Neural cell (in vitro differentiated cells): Measurements from ENCODE around the gene ERC2. TPM values are rescaled to one million over a fixed set of nuclear protein-coding genes. Genes with fewer than 3 reads are reported as not detected.

Source experiments
- H2AFZ ChIP-seq: fragments of 200-600, 300-800 bp; sonication (generic), shearing (Covaris generic); 2 replicates; pipeline ENCODE4 v1.6.0; 2014; ENCODE audit warnings: low read depth, mild to moderate bottlenecking, antibody characterized with exemption, low read length, moderate library complexity
- H3F3A ChIP-seq: fragments of 200-600 bp; shearing (Covaris generic); 2 replicates; pipeline ENCODE4 v1.6.1; 2016; ENCODE audit warnings: mild to moderate bottlenecking, moderate library complexity, mixed read lengths, antibody characterized with exemption, low read length; ENCODE audit not compliant: insufficient read depth, poor library complexity, severe bottlenecking
- H3K27ac ChIP-seq: fragments of 200-600, 300-800 bp; sonication (generic), shearing (Covaris generic); 2 replicates; pipeline ENCODE4 v1.5.1; 2014; ENCODE audit warnings: mild to moderate bottlenecking, low read length, moderate library complexity
- H3K27me3 ChIP-seq: fragments of 300-800, 200-600 bp; sonication (generic), shearing (Covaris generic); 2 replicates; pipeline ENCODE4 v1.6.0; 2014; ENCODE audit warnings: mild to moderate bottlenecking, low read depth, low read length, moderate library complexity; ENCODE audit not compliant: insufficient read depth
- H3K36me3 ChIP-seq: fragments of 300-800, 200-600 bp; sonication (generic), shearing (Covaris generic); 2 replicates; pipeline ENCODE4 v1.5.1; 2014; ENCODE audit warnings: mild to moderate bottlenecking, antibody characterized with exemption, low read length, moderate library complexity; ENCODE audit not compliant: insufficient read depth
- H3K4me2 ChIP-seq: fragments of 300-800, 200-600 bp; sonication (generic), shearing (Covaris generic); 2 replicates; pipeline ENCODE4 v1.6.0; 2014; ENCODE audit warnings: mild to moderate bottlenecking, low read length
- H3K4me3 ChIP-seq: fragments of 300-800, 200-600 bp; sonication (generic), shearing (Covaris generic); 2 replicates; pipeline ENCODE4 v1.5.1; 2014; ENCODE audit warnings: mild to moderate bottlenecking, low read length, moderate library complexity
- H3K79me2 ChIP-seq: fragments of 200-600 bp; shearing (Covaris generic); replicated peaks from 2 replicates; pipeline ENCODE4 v1.6.0; 2014; ENCODE audit warnings: mild to moderate bottlenecking, low read length, moderate library complexity; ENCODE audit not compliant: insufficient read depth
- H3K9ac ChIP-seq: fragments of 300-800, 200-600 bp; sonication (generic), shearing (Covaris generic); 2 replicates; pipeline ENCODE4 v1.6.1; 2016; ENCODE audit warnings: mild to moderate bottlenecking, low read length, mixed read lengths
- H3K9me2 ChIP-seq: fragments of 200-600 bp; shearing (Covaris generic); 2 replicates; pipeline ENCODE4 v1.6.1; 2016; ENCODE audit warnings: mild to moderate bottlenecking, low read length, mixed read lengths; ENCODE audit not compliant: insufficient read depth
- H3K9me3 ChIP-seq: fragments of 200-600, 300-800 bp; sonication (generic), shearing (Covaris generic); 2 replicates; pipeline ENCODE4 v1.6.1; 2016; ENCODE audit warnings: mild to moderate bottlenecking, mixed run types, low read length, moderate library complexity, mixed read lengths
- H4K20me1 ChIP-seq: fragments of 200-600 bp; shearing (Covaris generic); 2 replicates; pipeline ENCODE4 v1.6.1; 2016; ENCODE audit warnings: mild to moderate bottlenecking, mixed run types; ENCODE audit not compliant: insufficient read depth
- EP300 ChIP-seq: fragments of 450-650 bp; conservative IDR thresholded peaks from 2 replicates; pipeline ENCODE4 v1.6.1; 2014; ENCODE audit warnings: antibody characterized with exemption, mild to moderate bottlenecking, moderate library complexity; ENCODE audit not compliant: poor library complexity, severe bottlenecking
- EZH2 ChIP-seq: fragments of 200-600, 300-800 bp; shearing (Covaris generic), sonication (generic); IDR thresholded peaks from 2 replicates; pipeline ENCODE4 v1.6.1; 2014; ENCODE audit warnings: antibody characterized with exemption, low read length, borderline replicate concordance, mild to moderate bottlenecking; ENCODE audit not compliant: insufficient read depth, poor library complexity, severe bottlenecking
- MXI1 ChIP-seq: fragments of 450-650 bp; conservative IDR thresholded peaks from 2 replicates; pipeline ENCODE4 v1.6.1; 2014; ENCODE audit warnings: antibody characterized with exemption, mild to moderate bottlenecking; ENCODE audit not compliant: poor library complexity, severe bottlenecking
- POLR2AphosphoS5 ChIP-seq: IDR thresholded peaks from 2 replicates; pipeline ENCODE4 v1.6.1; 2012
- RAD21 ChIP-seq: fragments of 450-650 bp; conservative IDR thresholded peaks from 2 replicates; pipeline ENCODE4 v1.6.1; 2014; ENCODE audit warnings: antibody characterized with exemption, mild to moderate bottlenecking, moderate library complexity
- SMC3 ChIP-seq: fragments of 450-650 bp; conservative IDR thresholded peaks from 2 replicates; pipeline ENCODE4 v1.6.1; 2014; ENCODE audit warnings: antibody characterized with exemption, mild to moderate bottlenecking, moderate library complexity; ENCODE audit not compliant: poor library complexity
- TAF1 ChIP-seq: IDR thresholded peaks from 2 replicates; pipeline ENCODE4 v1.6.1; 2012; ENCODE audit warnings: low read depth
- polyA plus RNA-seq: library from polyadenylated mRNA; depleted of rRNA; stranded (reverse); fragments of >200 nt; gene quantifications from 2 replicates; pipeline ENCODE4 v1.2.3, GENCODE V29; 2014
- TF ChIP-seq, protein P1 (sequence below): IDR thresholded peaks from 2 replicates; pipeline ENCODE4 v1.6.1; 2012; ENCODE audit warnings: borderline replicate concordance
- TF ChIP-seq, protein P2 (sequence below): fragments of 450-650 bp; IDR thresholded peaks from 2 replicates; pipeline ENCODE4 v1.5.1; 2014; ENCODE audit warnings: antibody characterized with exemption, mild to moderate bottlenecking, moderate library complexity; ENCODE audit not compliant: poor library complexity, severe bottlenecking

ERC2 gene
- polyA plus RNA-seq, 1 donor from 2014 or later: 60.4 TPM

DNA sequence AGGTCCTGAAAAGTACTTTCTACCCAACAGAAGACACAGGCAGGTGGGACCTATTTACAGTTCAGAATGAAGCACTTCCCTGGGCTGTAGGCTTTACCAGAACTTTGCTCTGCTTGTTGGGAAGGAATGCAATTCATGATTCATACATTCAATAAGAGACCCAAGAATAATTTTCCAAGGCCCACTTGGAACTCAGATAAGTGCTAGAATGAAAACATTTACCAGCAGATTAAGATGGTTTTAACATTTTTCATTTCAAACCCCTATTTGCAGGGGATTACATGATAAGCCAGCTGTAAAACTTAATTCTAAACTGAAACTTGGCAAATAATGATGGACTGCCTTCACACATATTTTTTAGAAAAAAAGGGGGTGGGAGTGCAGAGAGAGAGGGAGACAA is 417.2 kb downstream of the ERC2 start:
- no peak for TF ChIP-seq TAF1
- TF ChIP-seq, protein P1, sequence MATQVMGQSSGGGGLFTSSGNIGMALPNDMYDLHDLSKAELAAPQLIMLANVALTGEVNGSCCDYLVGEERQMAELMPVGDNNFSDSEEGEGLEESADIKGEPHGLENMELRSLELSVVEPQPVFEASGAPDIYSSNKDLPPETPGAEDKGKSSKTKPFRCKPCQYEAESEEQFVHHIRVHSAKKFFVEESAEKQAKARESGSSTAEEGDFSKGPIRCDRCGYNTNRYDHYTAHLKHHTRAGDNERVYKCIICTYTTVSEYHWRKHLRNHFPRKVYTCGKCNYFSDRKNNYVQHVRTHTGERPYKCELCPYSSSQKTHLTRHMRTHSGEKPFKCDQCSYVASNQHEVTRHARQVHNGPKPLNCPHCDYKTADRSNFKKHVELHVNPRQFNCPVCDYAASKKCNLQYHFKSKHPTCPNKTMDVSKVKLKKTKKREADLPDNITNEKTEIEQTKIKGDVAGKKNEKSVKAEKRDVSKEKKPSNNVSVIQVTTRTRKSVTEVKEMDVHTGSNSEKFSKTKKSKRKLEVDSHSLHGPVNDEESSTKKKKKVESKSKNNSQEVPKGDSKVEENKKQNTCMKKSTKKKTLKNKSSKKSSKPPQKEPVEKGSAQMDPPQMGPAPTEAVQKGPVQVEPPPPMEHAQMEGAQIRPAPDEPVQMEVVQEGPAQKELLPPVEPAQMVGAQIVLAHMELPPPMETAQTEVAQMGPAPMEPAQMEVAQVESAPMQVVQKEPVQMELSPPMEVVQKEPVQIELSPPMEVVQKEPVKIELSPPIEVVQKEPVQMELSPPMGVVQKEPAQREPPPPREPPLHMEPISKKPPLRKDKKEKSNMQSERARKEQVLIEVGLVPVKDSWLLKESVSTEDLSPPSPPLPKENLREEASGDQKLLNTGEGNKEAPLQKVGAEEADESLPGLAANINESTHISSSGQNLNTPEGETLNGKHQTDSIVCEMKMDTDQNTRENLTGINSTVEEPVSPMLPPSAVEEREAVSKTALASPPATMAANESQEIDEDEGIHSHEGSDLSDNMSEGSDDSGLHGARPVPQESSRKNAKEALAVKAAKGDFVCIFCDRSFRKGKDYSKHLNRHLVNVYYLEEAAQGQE: no peak
- no peak for TF ChIP-seq POLR2AphosphoS5
- TF ChIP-seq RAD21: no peak
- no peak for TF ChIP-seq MXI1
- TF ChIP-seq SMC3: no peak
- Histone ChIP-seq H3K9ac (no peak overlapping the region), H3K9me2 (no peaks in the 10 kb centered on the region), H3K4me2 (no peak overlapping the region), H3F3A (no peaks in the 10 kb centered on the region), H3K27ac (no peak overlapping the region), H3K9me3 (no peaks in the 10 kb centered on the region), H4K20me1 (no peaks in the 10 kb centered on the region), H2AFZ (no peak overlapping the region), H3K4me3 (no peak overlapping the region), H3K36me3 (no peaks in the 10 kb centered on the region), H3K79me2 (no peaks in the 10 kb centered on the region), H3K27me3 (no peaks in the 10 kb centered on the region)

DNA sequence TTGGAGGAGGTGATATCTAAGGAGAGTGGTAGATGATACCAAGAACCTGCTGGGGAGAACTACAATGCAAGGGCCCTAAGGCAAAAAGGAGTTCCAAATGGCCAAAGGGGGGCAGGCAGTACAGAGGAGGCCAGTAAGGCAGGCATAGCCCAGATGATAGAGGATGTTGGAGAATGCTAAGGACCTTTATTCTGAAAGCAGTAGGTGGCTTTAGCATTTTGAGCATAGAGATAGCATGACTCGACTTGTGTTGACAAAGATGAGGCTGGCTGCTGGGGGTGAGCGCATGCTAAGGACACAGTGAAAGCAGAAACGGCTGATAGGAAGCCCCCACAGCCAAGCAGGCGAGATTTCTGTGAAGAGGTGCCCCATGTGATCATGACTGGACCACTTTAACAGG is 419.3 kb downstream of the ERC2 start:
- Histone ChIP-seq H3K27ac (no peak overlapping the region), H3K4me3 (no peak overlapping the region), H3K79me2 (no peaks in the 10 kb centered on the region), H3K4me2 (no peak overlapping the region), H3K9ac (no peak overlapping the region), H3K9me3 (no peaks in the 10 kb centered on the region), H4K20me1 (no peaks in the 10 kb centered on the region), H3K9me2 (no peaks in the 10 kb centered on the region), H3K36me3 (no peaks in the 10 kb centered on the region), H2AFZ (no peak overlapping the region), H3F3A (no peaks in the 10 kb centered on the region), H3K27me3 (no peaks in the 10 kb centered on the region)
- TF ChIP-seq SMC3 (no peak), EZH2 (no peak), POLR2AphosphoS5 (no peak), TAF1 (no peak), MXI1 (no peak), EP300 (no peak), RAD21 (no peak)
- TF ChIP-seq, protein P2, sequence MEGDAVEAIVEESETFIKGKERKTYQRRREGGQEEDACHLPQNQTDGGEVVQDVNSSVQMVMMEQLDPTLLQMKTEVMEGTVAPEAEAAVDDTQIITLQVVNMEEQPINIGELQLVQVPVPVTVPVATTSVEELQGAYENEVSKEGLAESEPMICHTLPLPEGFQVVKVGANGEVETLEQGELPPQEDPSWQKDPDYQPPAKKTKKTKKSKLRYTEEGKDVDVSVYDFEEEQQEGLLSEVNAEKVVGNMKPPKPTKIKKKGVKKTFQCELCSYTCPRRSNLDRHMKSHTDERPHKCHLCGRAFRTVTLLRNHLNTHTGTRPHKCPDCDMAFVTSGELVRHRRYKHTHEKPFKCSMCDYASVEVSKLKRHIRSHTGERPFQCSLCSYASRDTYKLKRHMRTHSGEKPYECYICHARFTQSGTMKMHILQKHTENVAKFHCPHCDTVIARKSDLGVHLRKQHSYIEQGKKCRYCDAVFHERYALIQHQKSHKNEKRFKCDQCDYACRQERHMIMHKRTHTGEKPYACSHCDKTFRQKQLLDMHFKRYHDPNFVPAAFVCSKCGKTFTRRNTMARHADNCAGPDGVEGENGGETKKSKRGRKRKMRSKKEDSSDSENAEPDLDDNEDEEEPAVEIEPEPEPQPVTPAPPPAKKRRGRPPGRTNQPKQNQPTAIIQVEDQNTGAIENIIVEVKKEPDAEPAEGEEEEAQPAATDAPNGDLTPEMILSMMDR: no peak
- TF ChIP-seq, protein P1: no peak
